SK-N-SH treated with all-trans-retinoic acid at 6 μM for 48 hours (cell line): ENCODE results near the gene SLC8B1.

Source experiments
- ARNTL ChIP-seq: fragments of 450-650 bp; formaldehyde crosslinking; IDR thresholded peaks from 2 replicates; pipeline ENCODE4 v1.5.0; 2020; ENCODE audit warnings: low read depth, mild to moderate bottlenecking, moderate library complexity, borderline replicate concordance
- CREB5 ChIP-seq: fragments of 250-450 bp; sonication (Bioruptor Pico); IDR thresholded peaks from 2 replicates; pipeline ENCODE4 v1.5.1; 2020; ENCODE audit warnings: low read depth, mild to moderate bottlenecking, moderate library complexity
- CSDC2 ChIP-seq: fragments of 250-450 bp; sonication (Bioruptor Pico); IDR thresholded peaks from 2 replicates; pipeline ENCODE4 v1.5.0; 2020; ENCODE audit warnings: mild to moderate bottlenecking, moderate library complexity
- OSR1 ChIP-seq: fragments of 250-450 bp; sonication (Bioruptor Pico); IDR thresholded peaks from 2 replicates; pipeline ENCODE4 v1.8.0; 2022; ENCODE audit warnings: moderate library complexity, mild to moderate bottlenecking, inconsistent platforms
- RARB ChIP-seq: fragments of 250-450 bp; sonication (Bioruptor Pico); IDR thresholded peaks from 2 replicates; pipeline ENCODE4 v1.8.0; 2021; ENCODE audit warnings: mild to moderate bottlenecking, moderate library complexity
- ZFP3 ChIP-seq: fragments of 250-450 bp; sonication (Bioruptor Pico); IDR thresholded peaks from 2 replicates; pipeline ENCODE4 v1.5.0; 2020; ENCODE audit warnings: mild to moderate bottlenecking, moderate library complexity
- ZFP30 ChIP-seq: fragments of 450-650 bp; formaldehyde crosslinking; IDR thresholded peaks from 2 replicates; pipeline ENCODE4 v1.5.0; 2022; ENCODE audit warnings: mild to moderate bottlenecking, moderate library complexity
- ZNF565 ChIP-seq: fragments of 450-650 bp; formaldehyde crosslinking; conservative IDR thresholded peaks from 2 replicates; pipeline ENCODE4 v1.5.0; 2020; ENCODE audit warnings: low read depth, mild to moderate bottlenecking, moderate library complexity

GRCh38 chr12:113346353-113346752 is 11.4 kb upstream of the SLC8B1 start:
- TF ChIP-seq ZFP30 (CRISPR knock-in tag) (no peak), ZFP3 (CRISPR knock-in tag) (no peak), CREB5 (CRISPR knock-in tag) (no peak), RARB (CRISPR knock-in tag) (no peak), ARNTL (no peak), OSR1 (CRISPR knock-in tag) (no peak), ZNF565 (CRISPR knock-in tag) (no peak), CSDC2 (CRISPR knock-in tag) (no peak)
